HepG2 (cell line): ENCODE measurements around the gene MAPK6. TPM values are rescaled to one million over a fixed set of nuclear protein-coding genes. Genes with fewer than 3 reads are reported as not detected.

Experiments used
- ARNTL ChIP-seq: sonication (generic); formaldehyde crosslinking; IDR thresholded peaks from 2 replicates; pipeline ENCODE4 v1.4.0; 2020; ENCODE audit warnings: mild to moderate bottlenecking, missing genetic modification reagents
- BCL6 ChIP-seq: IDR thresholded peaks from 2 replicates; pipeline ENCODE4 v1.6.1; 2016; ENCODE audit warnings: missing genetic modification reagents, missing compliant biosample characterization
- FOSL1 ChIP-seq: sonication (generic); formaldehyde crosslinking; IDR thresholded peaks from 2 replicates; pipeline ENCODE4 v1.9.0; 2021; ENCODE audit warnings: missing genetic modification reagents, borderline replicate concordance
- JDP2 ChIP-seq: sonication (generic); formaldehyde crosslinking; IDR thresholded peaks from 2 replicates; pipeline ENCODE4 v1.8.1; 2022; ENCODE audit warnings: missing genetic modification reagents, borderline replicate concordance
- MEF2D ChIP-seq: sonication (generic); formaldehyde crosslinking; IDR thresholded peaks from 2 replicates; pipeline ENCODE4 v1.5.1; 2020; ENCODE audit warnings: mild to moderate bottlenecking, missing genetic modification reagents
- MTF2 ChIP-seq: sonication (generic); formaldehyde crosslinking; IDR thresholded peaks from 2 replicates; pipeline ENCODE4 v1.5.0; 2020; ENCODE audit warnings: missing genetic modification reagents, borderline replicate concordance
- POLR2A ChIP-seq, 2 experiments: IDR thresholded peaks; 2 replicates each; pipeline ENCODE4 v1.6.1; 2011; ENCODE audit warnings: low read depth in 2 of 2, low read length in 2 of 2, mild to moderate bottlenecking in 1 of 2, moderate library complexity in 1 of 2; ENCODE audit not compliant: insufficient read depth in 1 of 2
- RARG ChIP-seq: sonication (generic); formaldehyde crosslinking; IDR thresholded peaks from 2 replicates; pipeline ENCODE4 v1.4.0; 2020; ENCODE audit warnings: low read depth, mild to moderate bottlenecking, missing genetic modification reagents
- RFX3 ChIP-seq: IDR thresholded peaks from 2 replicates; pipeline ENCODE4 v1.6.1; 2016; ENCODE audit warnings: missing biosample characterization, missing genetic modification reagents
- SIN3A ChIP-seq: IDR thresholded peaks from 2 replicates; pipeline ENCODE4 v1.6.1; 2011; ENCODE audit warnings: low read depth, mild to moderate bottlenecking, control low read depth, low read length, borderline replicate concordance
- SMC3 ChIP-seq: IDR thresholded peaks from 2 replicates; pipeline ENCODE4 v1.6.1; 2011; ENCODE audit warnings: low read length, improper control_type of control experiment
- SP1 ChIP-seq, 2 experiments: fragments of 450-650 bp in 1 of 2; sonication (generic) in 1 of 2; formaldehyde crosslinking in 1 of 2; IDR thresholded peaks; 2 replicates each; pipeline versions ENCODE4 v1.4.0 to v1.6.1; 2016 to 2020; ENCODE audit warnings: missing genetic modification reagents in 1 of 2
- STAT5B ChIP-seq: sonication (generic); formaldehyde crosslinking; IDR thresholded peaks from 2 replicates; pipeline ENCODE4 v1.4.0; 2020; ENCODE audit warnings: missing genetic modification reagents
- SUZ12 ChIP-seq: fragments of 150-350 bp; IDR thresholded peaks from 2 replicates; pipeline ENCODE4 v1.6.1; 2014; ENCODE audit warnings: low read depth, low read length
- SYNCRIP ChIP-seq: fragments of 200-400 bp; formaldehyde crosslinking; IDR thresholded peaks from 2 replicates; pipeline ENCODE4 v1.6.1; 2018; ENCODE audit warnings: mild to moderate bottlenecking, low read depth, low read length; ENCODE audit not compliant: insufficient read depth
- TCF7 ChIP-seq: sonication (generic); IDR thresholded peaks from 2 replicates; pipeline ENCODE4 v1.6.1; 2016; ENCODE audit warnings: antibody characterized with exemption, low read depth
- ZNF260 ChIP-seq: sonication (generic); formaldehyde crosslinking; IDR thresholded peaks from 2 replicates; pipeline ENCODE4 v1.4.0; 2020; ENCODE audit warnings: missing genetic modification reagents, low read depth, mild to moderate bottlenecking, borderline replicate concordance
- ZNF30 ChIP-seq: sonication (generic); formaldehyde crosslinking; IDR thresholded peaks from 2 replicates; pipeline ENCODE4 v1.5.0; 2020; ENCODE audit warnings: mild to moderate bottlenecking, missing genetic modification reagents
- ZNF431 ChIP-seq: sonication (generic); formaldehyde crosslinking; IDR thresholded peaks from 2 replicates; pipeline ENCODE4 v1.9.0; 2022; ENCODE audit warnings: missing genetic modification reagents, low read depth, mild to moderate bottlenecking, borderline replicate concordance
- ZNF460 ChIP-seq: sonication (generic); formaldehyde crosslinking; IDR thresholded peaks from 2 replicates; pipeline ENCODE4 v1.5.1; 2020; ENCODE audit warnings: missing genetic modification reagents, mild to moderate bottlenecking, borderline replicate concordance
- ZNF598 ChIP-seq: sonication (generic); formaldehyde crosslinking; IDR thresholded peaks from 2 replicates; pipeline ENCODE4 v1.5.1; 2020; ENCODE audit warnings: mild to moderate bottlenecking, missing genetic modification reagents, borderline replicate concordance
- ZNF605 ChIP-seq: sonication (generic); formaldehyde crosslinking; IDR thresholded peaks from 2 replicates; pipeline ENCODE4 v1.8.0; 2022; ENCODE audit warnings: mild to moderate bottlenecking, missing genetic modification reagents
- polyA plus RNA-seq, 8 experiments: library from polyadenylated mRNA; depleted of rRNA in 3 of 8; stranded (reverse) in 7 of 8; unstranded in 1 of 8; fragments of >200 nt; fragmentation: Illumina TruSeq in 4 of 8; extraction: Trizol in 4 of 8; gene quantifications; 2 replicates each; pipeline versions ENCODE4 v1.2.1 to v1.2.3, GENCODE V29; 2011 to 2016; ENCODE audit warnings: low read depth in 4 of 8, missing spikeins in 1 of 8, mixed read lengths in 1 of 8; ENCODE audit not compliant: insufficient read depth in 1 of 8
- total RNA-seq, 5 experiments: library from RNA; depleted of rRNA; stranded (reverse); fragments of >200 nt; fragmentation: Illumina TruSeq; extraction: Trizol; gene quantifications; 2 replicates each; pipeline ENCODE4 v1.2.3, GENCODE V29; 2016; ENCODE audit warnings: low read depth in 1 of 5
- TF ChIP-seq, protein P1 (sequence below): sonication (generic); formaldehyde crosslinking; IDR thresholded peaks from 2 replicates; pipeline ENCODE4 v1.5.1; 2020; ENCODE audit warnings: missing genetic modification reagents, mild to moderate bottlenecking, borderline replicate concordance
- TF ChIP-seq, protein P2 (sequence below): sonication (generic); formaldehyde crosslinking; IDR thresholded peaks from 2 replicates; pipeline ENCODE4 v1.5.1; 2020; ENCODE audit warnings: missing genetic modification reagents, mild to moderate bottlenecking, borderline replicate concordance
- TF ChIP-seq, protein P3 (sequence below): IDR thresholded peaks from 2 replicates; pipeline ENCODE4 v1.6.1; 2016; ENCODE audit warnings: missing genetic modification reagents, missing compliant biosample characterization

MAPK6 gene
- total and polyA plus RNA-seq, 2 of the 13 experiments (the other 11 are each of a cell fraction or from before 2014, with no cell fraction given) = 89.5 to 99.7 TPM

DNA sequence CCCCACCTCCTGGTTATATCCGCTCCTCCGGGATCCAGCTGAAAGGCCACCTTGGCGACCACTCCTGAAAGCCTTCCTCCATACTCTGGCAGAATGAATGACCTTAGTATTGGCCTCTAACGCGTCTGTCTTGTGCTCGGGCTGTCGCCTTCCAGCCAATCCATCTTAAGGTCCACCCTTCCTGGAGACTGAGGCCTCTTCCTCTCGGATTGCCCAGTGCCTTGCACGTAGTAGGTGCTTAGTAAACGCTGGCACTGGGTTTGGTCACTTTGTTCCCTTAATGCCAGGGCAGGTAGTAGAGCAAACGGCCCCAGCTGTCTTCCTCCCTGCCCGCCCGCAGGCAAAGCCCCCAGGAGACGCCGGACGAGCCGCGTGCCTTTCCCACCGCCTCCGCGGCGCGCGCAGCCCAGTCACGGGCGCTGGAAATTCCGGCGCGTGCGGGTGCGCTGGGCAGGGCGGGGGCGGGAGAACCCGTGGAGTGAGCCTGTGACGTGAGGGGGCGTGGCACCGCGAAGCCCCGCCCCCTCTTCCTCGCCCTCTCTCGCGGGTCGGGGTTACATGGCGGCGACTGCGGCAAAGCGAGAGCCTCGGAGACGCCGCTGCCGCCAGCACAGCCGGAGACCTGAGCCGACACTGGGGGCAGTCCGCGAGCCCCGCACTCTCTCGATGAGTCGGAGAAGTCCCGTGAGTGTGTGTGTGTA, at the start of gene MAPK6 (continued):
- TF ChIP-seq, protein P1, sequence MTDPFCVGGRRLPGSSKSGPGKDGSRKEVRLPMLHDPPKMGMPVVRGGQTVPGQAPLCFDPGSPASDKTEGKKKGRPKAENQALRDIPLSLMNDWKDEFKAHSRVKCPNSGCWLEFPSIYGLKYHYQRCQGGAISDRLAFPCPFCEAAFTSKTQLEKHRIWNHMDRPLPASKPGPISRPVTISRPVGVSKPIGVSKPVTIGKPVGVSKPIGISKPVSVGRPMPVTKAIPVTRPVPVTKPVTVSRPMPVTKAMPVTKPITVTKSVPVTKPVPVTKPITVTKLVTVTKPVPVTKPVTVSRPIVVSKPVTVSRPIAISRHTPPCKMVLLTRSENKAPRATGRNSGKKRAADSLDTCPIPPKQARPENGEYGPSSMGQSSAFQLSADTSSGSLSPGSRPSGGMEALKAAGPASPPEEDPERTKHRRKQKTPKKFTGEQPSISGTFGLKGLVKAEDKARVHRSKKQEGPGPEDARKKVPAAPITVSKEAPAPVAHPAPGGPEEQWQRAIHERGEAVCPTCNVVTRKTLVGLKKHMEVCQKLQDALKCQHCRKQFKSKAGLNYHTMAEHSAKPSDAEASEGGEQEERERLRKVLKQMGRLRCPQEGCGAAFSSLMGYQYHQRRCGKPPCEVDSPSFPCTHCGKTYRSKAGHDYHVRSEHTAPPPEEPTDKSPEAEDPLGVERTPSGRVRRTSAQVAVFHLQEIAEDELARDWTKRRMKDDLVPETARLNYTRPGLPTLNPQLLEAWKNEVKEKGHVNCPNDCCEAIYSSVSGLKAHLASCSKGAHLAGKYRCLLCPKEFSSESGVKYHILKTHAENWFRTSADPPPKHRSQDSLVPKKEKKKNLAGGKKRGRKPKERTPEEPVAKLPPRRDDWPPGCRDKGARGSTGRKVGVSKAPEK = 0 out of 2 replicates have a peak, but pooled peaks have one; percentile 47
- TF ChIP-seq JDP2 (no peak), ZNF30 (CRISPR knock-in tag) (no peak), ZNF605 (CRISPR knock-in tag) (peak; percentile 98), ZNF598 (CRISPR knock-in tag) (peak; percentile 92; the same call in 1 of the 2 replicates), SP1 (IDR thresholded peaks at IDR 0.05) (peak; percentile 64; the same call in 1 of the 2 replicates), SP1 (CRISPR knock-in tag; IDR thresholded peaks at IDR 0.05) (peak; percentile 97), SUZ12 (no peak), RARG (CRISPR knock-in tag) (no peak), ZNF431 (CRISPR knock-in tag) (peak; percentile 76; the same call in 1 of the 2 replicates), RFX3 (CRISPR knock-in tag) (no peak), SMC3 (no peak), MEF2D (CRISPR knock-in tag) (peak; percentile 85), MTF2 (CRISPR knock-in tag) (0 out of 2 replicates have a peak, but pooled peaks have one; percentile 25), ARNTL (CRISPR knock-in tag) (peak; percentile 99), POLR2A (IDR thresholded peaks at IDR 0.05; ENCODE audit: insufficient read depth in 1 of 2, low read depth in 2 of 2, low read length in 2 of 2) (peak; percentile 81 to 87), SYNCRIP (no peak), SIN3A (peak; percentile 68; the same call in 1 of the 2 replicates), FOSL1 (CRISPR knock-in tag) (no peak), TCF7 (0 out of 2 replicates have a peak, but pooled peaks have one; percentile 3), BCL6 (CRISPR knock-in tag) (peak; percentile 42; the same call in 1 of the 2 replicates), ZNF260 (no peak), STAT5B (CRISPR knock-in tag) (no peak), ZNF460 (CRISPR knock-in tag) (no peak)
- TF ChIP-seq, protein P2, sequence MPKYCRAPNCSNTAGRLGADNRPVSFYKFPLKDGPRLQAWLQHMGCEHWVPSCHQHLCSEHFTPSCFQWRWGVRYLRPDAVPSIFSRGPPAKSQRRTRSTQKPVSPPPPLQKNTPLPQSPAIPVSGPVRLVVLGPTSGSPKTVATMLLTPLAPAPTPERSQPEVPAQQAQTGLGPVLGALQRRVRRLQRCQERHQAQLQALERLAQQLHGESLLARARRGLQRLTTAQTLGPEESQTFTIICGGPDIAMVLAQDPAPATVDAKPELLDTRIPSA = peak; percentile 94; the same call in 1 of the 2 replicates
- TF ChIP-seq, protein P3, sequence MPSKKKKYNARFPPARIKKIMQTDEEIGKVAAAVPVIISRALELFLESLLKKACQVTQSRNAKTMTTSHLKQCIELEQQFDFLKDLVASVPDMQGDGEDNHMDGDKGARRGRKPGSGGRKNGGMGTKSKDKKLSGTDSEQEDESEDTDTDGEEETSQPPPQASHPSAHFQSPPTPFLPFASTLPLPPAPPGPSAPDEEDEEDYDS = peak; percentile 74
